Natural killer cell (primary cell): ENCODE data around the gene CAMK2B. TPM values are rescaled to one million over a fixed set of nuclear protein-coding genes. Genes with fewer than 3 reads are reported as not detected.

Experiments used
- ATAC-seq, 3 donors: fragments of 150-1000 bp in 2 of 3; fragments of 200-7000 bp in 1 of 3; cut with Tn5 transposase; 1 replicate in 1 of 3; 2 replicates in 2 of 3; pipeline ENCODE4 v1.10.0; 2021; ENCODE audit warnings: mild to moderate bottlenecking in 2 of 3, moderate library complexity in 2 of 3
- DNase-seq, 2 donors: peaks; one replicate each; pipeline versions ENCODE4 v3.0.0 to v3.0.0-alpha.2; 2013 to 2021; ENCODE audit warnings: mixed read lengths in 1 of 2
- H3K27ac ChIP-seq: one replicate; pipeline ENCODE4 v1.5.1; 2013; ENCODE audit warnings: mild to moderate bottlenecking, low read length
- H3K27me3 ChIP-seq: one replicate; pipeline ENCODE4 v1.6.1; 2013; ENCODE audit warnings: low read length; ENCODE audit not compliant: control insufficient read depth, insufficient read depth
- H3K36me3 ChIP-seq: one replicate; pipeline ENCODE4 v1.6.1; 2013; ENCODE audit warnings: low read length; ENCODE audit not compliant: control insufficient read depth, insufficient read depth
- H3K4me1 ChIP-seq: one replicate; pipeline ENCODE4 v1.6.1; 2013; ENCODE audit warnings: low read length; ENCODE audit not compliant: control insufficient read depth, insufficient read depth
- H3K4me3 ChIP-seq: one replicate; pipeline ENCODE4 v1.5.1; 2013; ENCODE audit warnings: low read length
- H3K9me3 ChIP-seq: one replicate; pipeline ENCODE4 v1.6.1; 2013; ENCODE audit warnings: low read length; ENCODE audit not compliant: control insufficient read depth, insufficient read depth
- H3K27ac Mint-ChIP-seq, 2 donors: one replicate each; pipeline ENCODE4 v1.8.0; 2022; ENCODE audit warnings: mild to moderate bottlenecking in 2 of 2, mixed read lengths in 2 of 2, moderate library complexity in 1 of 2
- H3K27me3 Mint-ChIP-seq, 2 donors: one replicate each; pipeline ENCODE4 v1.8.0; 2022; ENCODE audit warnings: low read depth in 2 of 2, mixed read lengths in 2 of 2
- H3K36me3 Mint-ChIP-seq: one replicate; pipeline ENCODE4 v1.8.0; 2022; ENCODE audit warnings: mixed read lengths
- H3K4me1 Mint-ChIP-seq, 2 donors: one replicate each; pipeline ENCODE4 v1.8.0; 2022; ENCODE audit warnings: mixed read lengths in 2 of 2
- H3K4me3 Mint-ChIP-seq: one replicate; pipeline ENCODE4 v1.8.0; 2022; ENCODE audit warnings: mild to moderate bottlenecking, moderate library complexity, mixed read lengths
- H3K9me3 Mint-ChIP-seq, 2 donors: one replicate each; pipeline ENCODE4 v1.8.0; 2022; ENCODE audit warnings: mixed read lengths in 2 of 2
- WGBS: methylation state at CpG from one replicate; pipeline ENCODE4 v1.1.7; 2013; ENCODE audit warnings: missing lambda C conversion rate; ENCODE audit not compliant: insufficient coverage; 5-methylcytosine and 5-hydroxymethylcytosine counted together
- intact Hi-C: fragments of 100-400 bp; cut with micrococcal nuclease; formaldehyde crosslinking; loops from one replicate; pipeline ENCODE4 v1.14.2; 2022
- total RNA-seq, 4 donors: library from RNA; stranded (reverse); fragments of 120-200 nt in 1 of 4; gene quantifications; one replicate each; pipeline versions ENCODE4 v1.2.3 to v1.2.4, GENCODE V29; 2013 to 2022
- TF ChIP-seq, protein P1 (sequence below): fragments of 200-600 bp; IDR thresholded peaks from one replicate; pipeline ENCODE4 v1.8.0; 2022; ENCODE audit warnings: antibody characterized with exemption

The CAMK2B gene
- total RNA-seq, 3 donors from 2014 or later (not counting 1 experiment from before 2014, with no cell fraction given) = 0.70 TPM; not detected in 2

DNA sequence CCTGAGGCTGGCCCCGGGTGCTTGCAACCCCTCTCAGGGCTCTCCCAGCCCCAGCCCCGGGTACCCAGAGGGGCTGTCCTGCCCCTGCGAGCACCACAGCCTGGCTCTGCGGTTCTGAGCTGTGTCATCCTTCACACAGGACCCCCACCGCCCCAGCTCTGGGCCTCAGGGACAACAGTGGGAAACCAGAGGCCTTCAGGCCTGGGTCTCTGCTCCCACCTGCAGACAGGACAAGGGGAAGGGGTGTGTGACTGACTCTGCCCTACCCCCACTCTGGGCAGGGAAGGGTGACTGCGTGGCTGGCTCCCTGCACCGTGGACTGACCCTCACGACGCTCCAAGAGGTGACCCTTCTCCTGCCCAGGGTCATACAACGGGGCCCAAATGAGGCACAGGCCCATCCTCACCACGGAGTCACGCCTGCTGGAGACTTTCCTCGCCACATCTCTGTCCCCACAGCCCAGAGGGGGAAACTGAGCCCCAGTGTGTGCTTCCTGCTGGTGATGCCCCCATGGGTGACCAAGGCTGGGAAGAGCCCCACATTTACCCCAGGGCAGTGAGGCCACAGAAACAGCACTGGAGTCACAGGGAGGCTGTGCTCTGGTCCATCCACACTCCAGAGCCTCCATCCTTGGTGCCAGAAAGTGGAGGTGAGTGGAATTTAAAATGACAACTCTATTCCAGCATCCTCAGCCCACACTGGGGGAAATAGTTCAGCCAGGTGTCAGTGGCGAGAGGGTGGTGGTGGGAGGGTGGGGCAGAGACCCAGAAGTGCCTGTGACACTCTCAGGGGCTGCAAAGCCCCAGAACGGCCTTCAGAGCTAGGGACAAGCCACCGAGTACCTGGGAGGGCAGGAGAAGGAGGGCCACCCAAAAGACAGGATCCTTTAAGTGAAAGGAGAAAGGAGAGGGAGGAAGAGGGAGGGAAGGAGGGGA, 13.6 kb downstream of the CAMK2B start:
- Histone ChIP-seq H3K4me1 (peaks cover 12% of the 10 kb centered on the region), H3K27ac (no peak overlapping the region), H3K9me3 (peaks cover 2% of the 10 kb centered on the region), H3K36me3 (no peaks in the 10 kb centered on the region), H3K27me3 (peaks cover 12% of the 10 kb centered on the region), H3K4me3 (no peak overlapping the region)
- H3K4me1 Mint-ChIP-seq = peaks cover 0 to 7% of the 10 kb centered on the region in 2 donors
- H3K36me3 Mint-ChIP-seq = no peaks in the 10 kb centered on the region
- ATAC-seq = no peak
- DNase-seq = no peak
- intact Hi-C loops = no loop called here
- peaks cover 11 to 14% of the 10 kb centered on the region in 2 donors for H3K27me3 Mint-ChIP-seq
- no peaks in the 10 kb centered on the region for H3K9me3 Mint-ChIP-seq
- WGBS = 87% methylated on average over 16 of the region's 16 CpGs
- TF ChIP-seq, protein P1, sequence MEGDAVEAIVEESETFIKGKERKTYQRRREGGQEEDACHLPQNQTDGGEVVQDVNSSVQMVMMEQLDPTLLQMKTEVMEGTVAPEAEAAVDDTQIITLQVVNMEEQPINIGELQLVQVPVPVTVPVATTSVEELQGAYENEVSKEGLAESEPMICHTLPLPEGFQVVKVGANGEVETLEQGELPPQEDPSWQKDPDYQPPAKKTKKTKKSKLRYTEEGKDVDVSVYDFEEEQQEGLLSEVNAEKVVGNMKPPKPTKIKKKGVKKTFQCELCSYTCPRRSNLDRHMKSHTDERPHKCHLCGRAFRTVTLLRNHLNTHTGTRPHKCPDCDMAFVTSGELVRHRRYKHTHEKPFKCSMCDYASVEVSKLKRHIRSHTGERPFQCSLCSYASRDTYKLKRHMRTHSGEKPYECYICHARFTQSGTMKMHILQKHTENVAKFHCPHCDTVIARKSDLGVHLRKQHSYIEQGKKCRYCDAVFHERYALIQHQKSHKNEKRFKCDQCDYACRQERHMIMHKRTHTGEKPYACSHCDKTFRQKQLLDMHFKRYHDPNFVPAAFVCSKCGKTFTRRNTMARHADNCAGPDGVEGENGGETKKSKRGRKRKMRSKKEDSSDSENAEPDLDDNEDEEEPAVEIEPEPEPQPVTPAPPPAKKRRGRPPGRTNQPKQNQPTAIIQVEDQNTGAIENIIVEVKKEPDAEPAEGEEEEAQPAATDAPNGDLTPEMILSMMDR = no peak
- no peak overlapping the region for H3K4me3 Mint-ChIP-seq
- no peak overlapping the region for H3K27ac Mint-ChIP-seq

DNA sequence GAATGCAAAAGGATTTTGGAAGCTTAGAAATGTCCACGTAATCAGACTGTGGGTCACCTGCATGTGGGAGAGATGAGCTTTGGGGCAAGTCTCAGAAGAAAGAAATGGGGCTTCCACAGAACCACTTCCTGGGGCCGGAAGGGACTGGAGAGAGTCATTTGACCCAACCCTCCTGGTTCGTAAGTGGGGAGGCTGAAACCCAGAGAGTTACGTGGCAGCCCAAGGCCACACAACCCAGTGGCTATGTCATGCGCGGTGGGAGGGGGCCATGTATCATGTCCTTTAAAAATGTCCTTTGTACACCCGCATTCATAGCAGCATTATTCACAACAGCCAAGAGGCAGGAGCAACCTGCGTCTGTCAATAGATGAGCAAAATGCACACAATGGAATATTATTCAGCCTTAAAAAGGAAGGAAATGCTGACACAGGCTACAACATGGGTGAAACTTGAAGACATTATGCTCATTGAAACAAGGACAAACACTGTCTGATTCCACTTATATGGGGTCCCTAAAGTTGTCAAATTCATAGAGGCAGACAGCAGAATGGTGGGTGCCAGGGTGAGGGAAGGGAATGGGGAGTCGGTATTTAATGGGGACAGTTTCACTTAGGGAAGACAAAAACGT, 15.1 kb downstream of the CAMK2B start:
- no peak for DNase-seq

GRCh38 chr7:44309271-44310091, 15.9 kb downstream of the CAMK2B start:
- Mint-ChIP-seq H3K27ac (peak overlapping the region in 1 of 2 donors; percentile 31), H3K9me3 (no peaks in the 10 kb centered on the region), H3K36me3 (no peaks in the 10 kb centered on the region), H3K4me1 (peaks cover 0 to 7% of the 10 kb centered on the region in 2 donors), H3K27me3 (peaks cover 0 to 11% of the 10 kb centered on the region in 2 donors), H3K4me3 (peak overlapping the region; percentile 81)
- TF ChIP-seq, protein P1 = no peak
- intact Hi-C loops = no loop called here
- 22% methylated on average over 73 of the region's 73 CpGs for WGBS
- DNase-seq (peak; percentile 41 to 42), ATAC-seq (peak; percentile 64 to 91 (median 90))
- peaks cover 6% of the 10 kb centered on the region for H3K9me3 ChIP-seq
- peaks cover 17% of the 10 kb centered on the region for H3K4me1 ChIP-seq
- no peak overlapping the region for H3K27ac ChIP-seq
- H3K4me3 ChIP-seq = peak overlapping the region; percentile 12
- no peaks in the 10 kb centered on the region for H3K36me3 ChIP-seq
- H3K27me3 ChIP-seq = peaks cover 10% of the 10 kb centered on the region

More for the DNA sequence above, 15.1 kb downstream of the CAMK2B start:
- Mint-ChIP-seq H3K36me3 (no peaks in the 10 kb centered on the region), H3K27ac (peak overlapping the region in 1 of 2 donors; percentile 31), H3K4me3 (peak overlapping the region; percentile 81), H3K4me1 (peaks cover 0 to 7% of the 10 kb centered on the region in 2 donors), H3K27me3 (peaks cover 5 to 11% of the 10 kb centered on the region in 2 donors), H3K9me3 (no peaks in the 10 kb centered on the region)
- TF ChIP-seq, protein P1 = no peak
- H3K9me3 ChIP-seq = peaks cover 6% of the 10 kb centered on the region
- H3K27me3 ChIP-seq = peaks cover 10% of the 10 kb centered on the region
- no peak overlapping the region for H3K27ac ChIP-seq
- peaks cover 17% of the 10 kb centered on the region for H3K4me1 ChIP-seq
- intact Hi-C loops = no loop called here
- H3K36me3 ChIP-seq = no peaks in the 10 kb centered on the region
- WGBS = 69% methylated on average over 10 of the region's 10 CpGs
- ATAC-seq = peak in 1 of 3 donors; percentile 23
- H3K4me3 ChIP-seq = no peak overlapping the region
